UCSD-AML1 (cell line): ENCODE results near the gene RPS6KA2.

Experiments
- DNase-seq: peaks from one replicate; lab custom pipeline; 2025; ENCODE audit not compliant: unreplicated experiment; lab: John Stamatoyannopoulos, UW

The RPS6KA2 gene

GRCh38 chr6:166434336-166434735 lies 192.7 kb downstream of the RPS6KA2 start:
- no peak for DNase-seq

- no peak for DNase-seq
Measured at GRCh38 chr6:166433096-166433495, 194.0 kb downstream of the RPS6KA2 start.

GRCh38 chr6:166430269-166430668 lies 196.8 kb downstream of the RPS6KA2 start:
- no peak for DNase-seq

- no peak for DNase-seq
Measured at GRCh38 chr6:166424431-166424830, 202.6 kb downstream of the RPS6KA2 start.

DNA sequence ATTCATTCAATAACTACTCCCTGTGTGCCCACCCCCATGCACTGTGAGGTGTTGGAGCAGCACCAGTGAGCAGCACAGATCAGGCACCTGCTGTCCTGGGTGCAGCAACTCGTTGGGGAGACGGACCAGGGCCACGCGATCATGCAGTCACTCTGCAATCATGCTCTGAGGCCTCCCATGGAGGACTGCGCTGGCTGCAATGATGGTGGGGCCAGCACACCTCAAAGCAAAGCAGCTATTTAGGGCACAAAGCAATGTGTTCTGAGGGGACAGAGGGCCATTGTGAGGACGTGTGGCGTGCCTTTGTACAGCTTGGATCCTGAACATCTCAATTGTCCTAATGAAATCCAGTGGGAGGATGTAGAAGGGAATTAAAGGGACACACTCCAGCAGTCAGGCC lies 203.3 kb downstream of the RPS6KA2 start:
- DNase-seq, result no peak

- DNase-seq, result no peak
Measured at GRCh38 chr6:166423051-166423745, 203.9 kb downstream of the RPS6KA2 start.

- DNase-seq, result no peak
Measured at GRCh38 chr6:166422201-166422940, 204.7 kb downstream of the RPS6KA2 start.

DNA sequence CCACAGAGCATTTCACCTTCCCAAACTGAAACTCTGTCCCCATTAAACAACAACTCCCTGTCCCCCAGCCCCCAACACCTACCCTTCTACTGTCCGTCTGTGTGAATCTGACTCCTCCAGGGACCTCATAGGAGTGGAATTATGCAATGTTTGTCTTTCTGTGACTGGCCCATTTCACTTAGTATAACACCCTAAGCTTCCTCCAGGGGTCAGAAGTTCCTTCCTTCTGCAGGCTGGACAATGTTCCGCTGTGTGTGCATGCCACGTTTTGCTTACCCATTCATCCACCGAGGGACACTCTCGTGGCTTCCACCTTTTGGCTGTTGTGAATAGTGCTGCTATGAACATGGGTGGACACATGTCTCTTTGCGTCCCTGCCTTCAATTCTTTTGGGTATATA lies 206.7 kb downstream of the RPS6KA2 start:
- peak; percentile 35 for DNase-seq

DNA sequence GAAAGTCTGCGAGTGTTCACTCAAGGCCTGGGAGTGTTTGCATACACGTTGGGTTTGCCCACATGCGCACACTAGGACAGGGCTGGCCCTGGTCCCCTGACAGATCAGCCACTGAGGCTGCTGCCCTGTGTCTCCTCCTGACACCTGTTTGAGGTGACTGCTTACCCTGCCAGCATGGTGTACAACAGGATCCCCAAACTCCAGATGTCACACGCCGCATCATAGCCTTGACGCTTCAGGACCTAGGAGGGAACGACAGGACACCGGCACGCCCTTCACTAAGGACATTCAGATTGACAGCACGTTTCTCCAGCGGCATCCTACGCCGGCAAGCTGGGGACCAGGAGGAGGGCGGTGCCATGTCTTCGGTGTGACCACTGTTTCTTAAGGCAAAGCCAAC lies 207.3 kb downstream of the RPS6KA2 start:
- no peak for DNase-seq

DNA sequence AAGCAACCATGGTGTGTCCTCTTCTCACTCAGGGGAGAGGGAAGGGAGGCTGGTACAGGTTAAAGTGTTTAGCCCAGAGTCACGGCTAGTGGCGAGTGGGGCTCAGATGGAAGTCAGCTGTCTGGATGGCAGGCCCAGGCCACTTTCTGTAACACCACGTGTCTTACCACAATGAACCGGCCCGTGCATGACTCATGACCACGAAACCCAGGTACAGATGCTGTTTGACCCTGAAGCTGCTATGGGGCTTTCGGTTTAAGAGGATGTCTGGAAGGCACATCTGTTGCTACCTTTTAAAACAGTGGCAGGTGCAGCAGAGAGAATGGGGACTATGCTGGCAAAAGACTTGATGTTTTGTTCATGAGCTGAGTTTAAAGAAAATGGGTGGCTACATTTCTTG lies 207.8 kb downstream of the RPS6KA2 start:
- peak; percentile 53 for DNase-seq

DNA sequence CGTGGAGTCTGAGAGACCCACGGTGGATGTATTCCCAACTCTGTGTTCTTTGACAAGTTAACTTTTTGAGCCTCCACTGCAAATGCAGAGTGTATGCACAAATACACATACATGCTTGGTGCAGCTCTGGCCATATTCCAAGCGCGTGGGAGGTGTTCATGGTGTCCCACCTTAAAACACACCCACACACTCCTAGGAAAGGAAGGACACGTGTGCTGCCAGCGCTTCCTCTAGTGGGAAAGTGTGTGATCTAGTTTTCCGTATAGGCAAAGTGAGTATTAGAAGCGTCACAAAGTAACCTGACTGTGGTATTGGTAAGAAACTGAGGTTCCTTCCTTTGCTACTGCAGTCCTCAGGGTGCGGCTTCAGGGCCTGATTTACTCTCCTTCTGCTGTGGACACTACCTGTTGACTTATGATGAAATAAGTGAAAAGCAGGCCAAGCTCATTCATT lies 208.3 kb downstream of the RPS6KA2 start:
- DNase-seq, result no peak

DNA sequence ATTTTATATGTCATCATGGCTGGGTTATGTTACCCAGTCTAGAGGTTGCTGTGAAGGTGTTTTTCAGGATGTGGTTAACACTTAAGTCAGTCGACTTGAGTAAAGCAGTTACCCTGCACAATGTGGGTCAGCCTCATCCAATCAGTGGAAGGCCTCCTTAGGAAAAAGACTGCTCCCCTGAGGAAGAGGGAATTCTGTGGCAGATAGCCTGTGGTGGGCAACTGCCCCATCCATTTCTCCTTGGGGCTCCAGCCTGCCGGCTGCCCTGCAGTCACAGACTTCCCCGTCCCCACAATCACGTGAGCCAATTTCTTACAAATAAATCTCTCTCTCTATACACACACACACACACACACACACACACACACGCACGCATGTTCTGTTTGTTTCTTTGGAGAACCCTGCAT lies 209.8 kb downstream of the RPS6KA2 start:
- DNase-seq, result no peak

- DNase-seq, result no peak
Measured at GRCh38 chr6:166415833-166416347, 211.2 kb downstream of the RPS6KA2 start.

GRCh38 chr6:166415306-166415705 lies 211.7 kb downstream of the RPS6KA2 start:
- peak; percentile 24 for DNase-seq

GRCh38 chr6:166413491-166413951 lies 213.5 kb downstream of the RPS6KA2 start:
- no peak for DNase-seq

DNA sequence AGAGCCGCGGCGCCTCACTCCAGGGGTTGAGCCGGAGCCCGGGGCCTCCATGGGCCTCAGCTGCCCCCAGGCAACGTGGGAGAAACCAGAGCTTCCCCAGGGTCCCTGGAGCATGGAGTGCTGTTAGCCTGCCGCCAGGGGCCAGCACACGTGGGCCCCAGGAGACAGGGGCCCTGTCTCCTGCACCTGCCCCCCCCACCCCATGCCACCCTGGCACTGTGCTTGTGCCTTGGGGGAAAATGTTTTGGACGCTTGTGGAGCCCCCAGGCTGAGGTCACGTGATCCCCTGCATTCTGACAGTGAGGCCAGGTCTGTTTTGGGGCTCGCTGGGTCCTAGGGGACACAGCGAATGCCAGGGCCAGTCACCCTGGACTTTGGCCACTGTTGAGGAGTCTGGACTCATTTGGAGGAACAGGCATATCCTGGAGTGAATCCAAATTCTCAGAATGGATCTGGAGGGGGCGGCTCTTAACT lies 214.1 kb downstream of the RPS6KA2 start:
- DNase-seq, result no peak

DNA sequence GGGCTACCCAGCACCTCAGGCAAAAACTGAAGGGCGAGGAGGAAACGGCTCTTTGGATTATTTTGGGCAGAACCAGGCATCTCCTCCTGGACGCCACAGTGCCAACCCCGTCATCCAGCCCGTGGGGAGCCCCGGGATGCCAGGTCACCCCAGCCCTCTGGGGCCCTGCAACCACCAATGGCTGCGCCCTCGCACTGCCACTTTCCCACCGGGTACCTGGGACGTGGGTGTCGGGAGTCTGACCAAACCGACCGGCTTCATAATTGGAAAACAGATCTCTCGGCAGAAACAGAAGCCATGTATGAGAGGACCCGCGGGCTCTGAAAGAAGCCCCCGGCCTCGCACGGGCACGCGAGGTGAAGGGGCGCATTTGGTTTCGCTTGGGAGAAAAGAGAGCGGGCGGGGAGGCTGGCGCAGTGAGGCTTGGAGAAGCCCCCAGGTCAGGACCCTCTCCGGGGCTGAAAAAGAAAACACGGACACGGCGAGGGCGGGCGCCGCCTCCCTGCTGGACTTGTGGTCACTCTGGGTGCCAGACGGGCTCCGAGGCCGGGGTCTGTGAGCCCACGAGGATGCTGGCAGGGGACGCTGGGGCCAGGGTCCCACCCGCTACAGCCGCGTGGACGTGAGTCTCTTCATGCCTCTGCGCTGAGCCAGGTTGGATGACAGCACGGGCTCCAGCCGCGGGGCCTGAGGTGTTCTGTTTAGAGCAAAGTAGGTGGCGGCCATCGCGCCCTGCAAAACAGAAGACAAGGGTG lies 214.7 kb downstream of the RPS6KA2 start:
- no peak for DNase-seq

GRCh38 chr6:166411721-166412151 lies 215.3 kb downstream of the RPS6KA2 start:
- DNase-seq, result no peak

GRCh38 chr6:166411271-166411670 lies 215.8 kb downstream of the RPS6KA2 start:
- DNase-seq, result no peak

DNA sequence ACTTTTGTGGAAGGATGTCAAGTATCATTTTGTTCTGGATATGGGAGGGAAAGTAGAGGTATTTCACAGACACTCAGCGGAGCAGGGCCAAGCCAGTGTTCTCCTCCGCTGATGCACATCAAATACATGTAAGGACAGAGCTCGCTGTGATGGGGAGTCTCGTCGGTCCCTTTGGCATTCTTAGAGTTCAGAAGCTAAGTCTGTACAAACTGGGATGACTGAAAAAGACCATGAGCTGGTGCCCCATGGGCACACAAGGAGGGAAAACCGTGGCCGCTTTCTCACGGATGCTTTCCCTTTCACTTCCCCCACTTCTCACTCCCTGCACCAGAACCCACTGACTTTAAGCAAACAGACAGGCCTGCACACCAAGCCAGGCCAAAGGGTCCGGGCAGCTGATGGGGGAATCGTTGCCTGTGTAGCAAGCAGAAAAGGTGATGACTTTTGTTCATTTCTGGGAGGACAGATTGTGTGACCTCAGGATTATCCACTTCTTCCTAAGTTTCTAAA lies 216.6 kb downstream of the RPS6KA2 start:
- DNase-seq, result no peak
